GF-D8 (cell line): ENCODE measurements around the gene SLC35F2.
"Not testable (repeated sequence)": the region's sequence is repeated elsewhere in the genome, so short reads cannot be mapped to it uniquely, and the experiment has no call there.

ENCODE experiments used
- DNase-seq: peaks from one replicate; lab custom pipeline; 2025; lab: John Stamatoyannopoulos, UW

SLC35F2 gene

GRCh38 chr11:107842412-107843100 lies 16.0 kb downstream of the SLC35F2 start:
- no peak for DNase-seq

GRCh38 chr11:107840129-107840484 lies 18.5 kb downstream of the SLC35F2 start:
- DNase-seq = peak; percentile 90

GRCh38 chr11:107836851-107837250 lies 21.7 kb downstream of the SLC35F2 start:
- no peak for DNase-seq

- no peak for DNase-seq
Observed at GRCh38 chr11:107834995-107835394, 23.6 kb downstream of the SLC35F2 start.

- not testable (repeated sequence) for DNase-seq
Observed at GRCh38 chr11:107833926-107834325, 24.7 kb downstream of the SLC35F2 start.

- no peak for DNase-seq
Observed at GRCh38 chr11:107830915-107831540, 27.6 kb downstream of the SLC35F2 start.

- no peak for DNase-seq
Observed at GRCh38 chr11:107827041-107827440, 31.5 kb downstream of the SLC35F2 start.

- no peak for DNase-seq
Observed at GRCh38 chr11:107825875-107826274, 32.7 kb downstream of the SLC35F2 start.

GRCh38 chr11:107824668-107825369 lies 33.8 kb downstream of the SLC35F2 start:
- peak; percentile 81 for DNase-seq

- DNase-seq = no peak
Observed at GRCh38 chr11:107821199-107821927, 37.2 kb downstream of the SLC35F2 start.

- DNase-seq = no peak
Observed at GRCh38 chr11:107819361-107820014, 39.1 kb downstream of the SLC35F2 start.

- DNase-seq = no peak
Observed at GRCh38 chr11:107818491-107818890, 40.1 kb downstream of the SLC35F2 start.

- DNase-seq = no peak
Observed at GRCh38 chr11:107816028-107816427, 42.6 kb downstream of the SLC35F2 start.

GRCh38 chr11:107810875-107811274 lies 47.7 kb downstream of the SLC35F2 start:
- no peak for DNase-seq

GRCh38 chr11:107808521-107808920 lies 50.1 kb downstream of the SLC35F2 start:
- DNase-seq = no peak

- peak; percentile 72 for DNase-seq
Observed at GRCh38 chr11:107804971-107805370, 53.6 kb downstream of the SLC35F2 start.

- no peak for DNase-seq
Observed at GRCh38 chr11:107804211-107804610, 54.4 kb downstream of the SLC35F2 start.

- DNase-seq = no peak
Observed at GRCh38 chr11:107801641-107802040, 56.9 kb downstream of the SLC35F2 start.

- peak; percentile 65 for DNase-seq
Observed at GRCh38 chr11:107799218-107799859, 59.2 kb downstream of the SLC35F2 start.

GRCh38 chr11:107792049-107792443 lies 66.5 kb downstream of the SLC35F2 start:
- no peak for DNase-seq

GRCh38 chr11:107791343-107792048 lies 67.1 kb downstream of the SLC35F2 start:
- no peak for DNase-seq
